GM12891 (cell line): ENCODE results near the gene BEND3.

Experiments
- POLR2A ChIP-seq: IDR thresholded peaks from 2 replicates; pipeline ENCODE4 v1.6.1; 2011; ENCODE audit warnings: low read depth, low read length, control low read depth
- POLR2AphosphoS5 ChIP-seq: IDR thresholded peaks from 2 replicates; pipeline ENCODE4 v1.6.1; 2011; ENCODE audit warnings: low read depth, low read length, control low read depth
- POU2F2 ChIP-seq: IDR thresholded peaks from 2 replicates; pipeline ENCODE4 v1.6.1; 2011; ENCODE audit warnings: low read depth, mild to moderate bottlenecking, control low read depth, low read length, moderate library complexity
- TAF1 ChIP-seq: IDR thresholded peaks from 2 replicates; pipeline ENCODE4 v1.6.1; 2011; ENCODE audit warnings: low read depth, low read length, control low read depth

DNA sequence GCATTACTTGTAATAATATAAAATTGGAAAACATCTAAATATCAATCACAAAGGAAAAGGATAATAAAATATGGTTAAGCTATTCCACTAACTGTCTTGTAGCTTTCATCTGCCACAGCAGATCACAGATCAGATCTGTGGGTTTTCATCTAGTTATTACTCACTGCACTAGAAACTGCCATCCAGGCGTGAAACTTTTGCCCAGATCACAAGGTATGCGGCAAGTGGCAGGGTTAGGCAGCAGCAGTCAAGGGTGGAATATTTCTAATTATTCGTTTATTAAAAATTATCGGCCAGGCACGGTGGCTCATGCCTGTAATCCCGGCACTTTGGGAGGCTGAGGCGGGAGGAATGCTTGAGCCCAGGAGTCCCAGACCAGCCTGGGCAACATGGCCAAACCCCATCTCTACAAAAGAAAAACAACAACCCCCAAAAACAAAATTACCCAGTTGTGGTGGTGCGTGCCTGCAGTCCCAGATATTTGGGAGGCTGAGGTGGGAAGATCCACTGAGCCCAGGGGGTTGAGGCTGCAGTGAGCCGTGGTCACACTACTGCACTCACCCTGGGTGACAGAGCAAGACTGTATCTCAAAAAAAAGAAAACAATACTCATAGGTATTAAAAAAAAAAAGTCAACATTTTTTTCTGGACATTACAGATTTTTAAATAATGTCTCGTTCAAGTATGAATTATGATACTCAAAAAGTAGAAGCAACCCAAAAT, 32.1 kb downstream of the BEND3 start:
- no peak for TF ChIP-seq POLR2AphosphoS5
- no peak for TF ChIP-seq POLR2A
- TF ChIP-seq TAF1, result no peak
- TF ChIP-seq POU2F2, result no peak
